Measurements from ENCODE around the gene TLN1.

Gene TLN1

GRCh38 chr9:35729700-35730485, 2.1 kb downstream of the TLN1 start:
- DNase-seq (ENCODE audit: low read depth), result no peak

GRCh38 chr9:35729101-35729500, 2.9 kb downstream of the TLN1 start:
- DNase-seq (ENCODE audit: low read depth), result no peak

- no peak for DNase-seq (ENCODE audit: low read depth)
These were observed 3.7 kb downstream of the TLN1 start for GRCh38 chr9:35728041-35728971.

- no peak for DNase-seq (ENCODE audit: low read depth)
These were observed 4.3 kb downstream of the TLN1 start for GRCh38 chr9:35727676-35728040.

GRCh38 chr9:35726931-35727330, 5.1 kb downstream of the TLN1 start:
- DNase-seq (ENCODE audit: low read depth), result no peak

- no peak for DNase-seq (ENCODE audit: low read depth)
These were observed 6.6 kb downstream of the TLN1 start for GRCh38 chr9:35725362-35725761.

GRCh38 chr9:35723908-35724307, 8.1 kb downstream of the TLN1 start:
- no peak for DNase-seq (ENCODE audit: low read depth)

- DNase-seq (ENCODE audit: low read depth), result no peak
These were observed 8.6 kb downstream of the TLN1 start for GRCh38 chr9:35723426-35723825.

GRCh38 chr9:35719546-35719945, 12.4 kb downstream of the TLN1 start:
- DNase-seq (ENCODE audit: low read depth), result no peak

- DNase-seq (ENCODE audit: low read depth), result no peak
These were observed 13.1 kb downstream of the TLN1 start for GRCh38 chr9:35718721-35719511.

GRCh38 chr9:35717132-35717870, 14.7 kb downstream of the TLN1 start:
- no peak for DNase-seq (ENCODE audit: low read depth)

GRCh38 chr9:35716230-35716629, 15.8 kb downstream of the TLN1 start:
- no peak for DNase-seq (ENCODE audit: low read depth)

GRCh38 chr9:35714579-35715252, 17.3 kb downstream of the TLN1 start:
- no peak for DNase-seq (ENCODE audit: low read depth)

GRCh38 chr9:35714123-35714522, 17.9 kb downstream of the TLN1 start:
- no peak for DNase-seq (ENCODE audit: low read depth)

- DNase-seq (ENCODE audit: low read depth), result no peak
These were observed 18.4 kb downstream of the TLN1 start for GRCh38 chr9:35713578-35713977.

- no peak for DNase-seq (ENCODE audit: low read depth)
These were observed 19.1 kb downstream of the TLN1 start for GRCh38 chr9:35712762-35713400.

- DNase-seq (ENCODE audit: low read depth), result no peak
These were observed 20.2 kb downstream of the TLN1 start for GRCh38 chr9:35711501-35712428.

- DNase-seq (ENCODE audit: low read depth), result no peak
These were observed 21.0 kb downstream of the TLN1 start for GRCh38 chr9:35710818-35711500.

GRCh38 chr9:35708146-35708545, 23.8 kb downstream of the TLN1 start:
- DNase-seq (ENCODE audit: low read depth), result no peak

All from activated T-cell treated with anti-CD3 and anti-CD28 coated beads for 24 hours (primary cell).